Omental fat pad (tissue), 4 donors: Measurements from ENCODE around the gene SORCS2. TPM values are rescaled to one million over a fixed set of nuclear protein-coding genes. Genes with fewer than 3 reads are reported as not detected.

ENCODE experiments used
- ATAC-seq: fragments of 150-250 bp; one replicate; pipeline ENCODE4 v1.9.1; 2016; ENCODE audit warnings: mild to moderate bottlenecking, moderate library complexity; ENCODE audit not compliant: low FRiP score
- DNase-seq: peaks from one replicate; pipeline ENCODE4 v3.0.0-alpha.2; 2019; ENCODE audit warnings: low spot score
- CTCF ChIP-seq, 3 donors: fragments of 450-650 bp; IDR thresholded peaks; one replicate each; pipeline ENCODE4 v1.5.1; 2016 to 2017; ENCODE audit warnings: antibody characterized with exemption in 3 of 3, mild to moderate bottlenecking in 3 of 3, moderate library complexity in 2 of 3
- total RNA-seq, 4 donors: library from RNA; depleted of rRNA; stranded (reverse); fragments of >200 nt; gene quantifications; one replicate each; pipeline ENCODE4 v1.1.0, GENCODE V29; 2016

SORCS2 gene
- total RNA-seq, 4 donors from 2014 or later: 0.63 to 4.6 (median 1.2) TPM

GRCh38 chr4:7226439-7226838 lies 34.1 kb downstream of the SORCS2 start:
- DNase-seq (no peak), ATAC-seq (no peak)
- no peak for TF ChIP-seq CTCF (IDR thresholded peaks at IDR 0.05)

- TF ChIP-seq CTCF (IDR thresholded peaks at IDR 0.05): no peak
- ATAC-seq (no peak), DNase-seq (no peak)
Measured at GRCh38 chr4:7227008-7227407, 34.7 kb downstream of the SORCS2 start.

GRCh38 chr4:7228734-7229133 lies 36.4 kb downstream of the SORCS2 start:
- ATAC-seq (no peak), DNase-seq (no peak)
- no peak for TF ChIP-seq CTCF (IDR thresholded peaks at IDR 0.05)

- ATAC-seq (no peak), DNase-seq (no peak)
- no peak for TF ChIP-seq CTCF (IDR thresholded peaks at IDR 0.05)
Measured at GRCh38 chr4:7232061-7232650, 39.8 kb downstream of the SORCS2 start.

- no peak for TF ChIP-seq CTCF (IDR thresholded peaks at IDR 0.05)
- DNase-seq (no peak), ATAC-seq (no peak)
Measured at GRCh38 chr4:7233006-7233580, 40.8 kb downstream of the SORCS2 start.

GRCh38 chr4:7233601-7234000 lies 41.3 kb downstream of the SORCS2 start:
- DNase-seq (no peak), ATAC-seq (no peak)
- TF ChIP-seq CTCF (IDR thresholded peaks at IDR 0.05): no peak

- TF ChIP-seq CTCF (IDR thresholded peaks at IDR 0.05): no peak
Measured at GRCh38 chr4:7234355-7235029, 42.2 kb downstream of the SORCS2 start.

More at GRCh38 chr4:7234355-7235029, 42.2 kb downstream of the SORCS2 start:
- DNase-seq (no peak), ATAC-seq (no peak)
